Nephron (organoid): ENCODE data around the gene XPO1.

Experiments used
- H3K27ac Mint-ChIP-seq, 3 experiments: 2 replicates each; pipeline ENCODE4 v1.8.0; 2020; ENCODE audit warnings: mixed read lengths in 3 of 3, mild to moderate bottlenecking in 2 of 3, moderate library complexity in 1 of 3
- H3K27me3 Mint-ChIP-seq: 2 replicates; pipeline ENCODE4 v1.8.0; 2021; ENCODE audit warnings: low read depth, mild to moderate bottlenecking, moderate library complexity, mixed read lengths
- H3K36me3 Mint-ChIP-seq: 2 replicates; pipeline ENCODE4 v1.8.0; 2020; ENCODE audit warnings: low read depth, mixed read lengths
- H3K4me1 Mint-ChIP-seq: 2 replicates; pipeline ENCODE4 v1.8.0; 2020; ENCODE audit warnings: mixed read lengths
- H3K4me3 Mint-ChIP-seq, 3 experiments: 2 replicates each; pipeline ENCODE4 v1.8.0; 2020; ENCODE audit warnings: mild to moderate bottlenecking in 3 of 3, mixed read lengths in 3 of 3, moderate library complexity in 2 of 3
- H3K9me3 Mint-ChIP-seq: 2 replicates; pipeline ENCODE4 v1.8.0; 2020; ENCODE audit warnings: mixed read lengths
- CTCF ChIP-seq, 3 experiments: fragments of 200-600 bp; sonication (generic); IDR thresholded peaks; one replicate each; pipeline ENCODE4 v1.5.0; 2021; ENCODE audit warnings: antibody characterized with exemption in 3 of 3; ENCODE audit not compliant: unreplicated experiment in 3 of 3

The XPO1 gene

GRCh38 chr2:61530749-61531148 lies 7.4 kb downstream of the XPO1 start:
- no peaks in the 10 kb centered on the region for H3K27me3 Mint-ChIP-seq
- no peak for TF ChIP-seq CTCF (IDR thresholded peaks at IDR 0.05; ENCODE audit: unreplicated experiment in 3 of 3)
- H3K9me3 Mint-ChIP-seq, result peaks cover 2% of the 10 kb centered on the region
- peaks cover 30% of the 10 kb centered on the region for H3K4me1 Mint-ChIP-seq
- H3K36me3 Mint-ChIP-seq, result peaks cover 40% of the 10 kb centered on the region
- no peak overlapping the region for H3K4me3 Mint-ChIP-seq
- peak overlapping the region in 2 of 3 experiments; percentile 51 to 59 for H3K27ac Mint-ChIP-seq

GRCh38 chr2:61529944-61530735 lies 8.0 kb downstream of the XPO1 start:
- TF ChIP-seq CTCF (IDR thresholded peaks at IDR 0.05; ENCODE audit: unreplicated experiment in 3 of 3), result no peak
- Mint-ChIP-seq H3K27ac (peak overlapping the region in 1 of 3 experiments; percentile 51), H3K4me3 (no peak overlapping the region), H3K36me3 (peaks cover 40% of the 10 kb centered on the region), H3K9me3 (peaks cover 2% of the 10 kb centered on the region), H3K27me3 (no peaks in the 10 kb centered on the region), H3K4me1 (peaks cover 26% of the 10 kb centered on the region)

- no peak for TF ChIP-seq CTCF (IDR thresholded peaks at IDR 0.05; ENCODE audit: unreplicated experiment in 3 of 3)
- Mint-ChIP-seq H3K27ac (no peak overlapping the region), H3K36me3 (peaks cover 67% of the 10 kb centered on the region), H3K27me3 (no peaks in the 10 kb centered on the region), H3K4me3 (no peak overlapping the region), H3K9me3 (no peaks in the 10 kb centered on the region), H3K4me1 (peaks cover 4% of the 10 kb centered on the region)
Observed at GRCh38 chr2:61520261-61520660, 17.9 kb downstream of the XPO1 start.

- H3K4me1 Mint-ChIP-seq, result no peaks in the 10 kb centered on the region
- H3K9me3 Mint-ChIP-seq, result no peaks in the 10 kb centered on the region
- H3K4me3 Mint-ChIP-seq, result no peak overlapping the region
Observed at GRCh38 chr2:61512768-61513398, 25.3 kb downstream of the XPO1 start.

DNA sequence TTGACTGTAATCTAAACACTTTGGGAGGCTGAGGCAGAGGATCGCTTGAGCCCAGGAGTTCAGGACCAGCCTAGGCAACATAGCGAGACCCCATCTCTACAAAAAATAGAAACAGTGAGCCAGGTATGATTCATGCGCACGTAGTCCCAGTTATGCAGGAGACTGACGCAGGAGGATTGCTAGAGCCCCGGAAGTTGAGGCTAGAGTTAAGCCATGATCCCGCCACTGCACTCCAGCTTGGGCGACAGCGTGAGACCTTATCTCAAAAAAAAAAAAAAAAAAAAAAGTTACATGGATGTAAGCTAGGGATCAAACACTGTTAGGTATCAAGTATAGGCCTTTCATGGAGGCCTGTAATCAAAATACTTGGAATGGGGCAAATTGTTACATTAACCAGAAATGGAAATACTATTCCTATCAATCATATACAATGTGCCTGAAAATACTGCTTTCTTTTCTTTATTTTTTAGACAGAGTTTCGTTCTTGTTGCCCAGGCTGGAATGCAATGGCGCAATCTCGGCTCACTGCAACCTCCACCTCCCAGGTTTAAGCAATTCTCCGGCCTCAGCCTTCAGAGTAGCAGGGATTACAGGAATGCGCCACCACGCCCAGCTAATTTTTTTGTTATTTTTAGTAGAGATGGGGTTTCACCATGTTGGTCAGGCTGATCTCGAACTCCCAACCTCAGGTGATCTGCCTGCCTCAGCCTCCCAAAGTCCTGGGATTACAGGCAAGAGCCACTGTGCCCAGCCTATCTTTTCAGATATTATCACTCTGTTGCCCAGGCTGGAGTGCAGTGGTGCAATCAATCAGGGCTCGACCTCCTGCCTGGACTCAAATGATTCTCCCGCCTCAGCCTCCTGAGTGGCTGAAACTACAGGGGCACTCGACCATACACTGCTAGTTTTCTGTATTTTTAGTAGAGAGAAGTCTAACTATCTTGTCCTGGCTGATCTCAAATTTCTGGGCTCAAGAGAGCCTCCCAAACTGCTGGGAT lies 27.2 kb downstream of the XPO1 start:
- no peaks in the 10 kb centered on the region for H3K4me1 Mint-ChIP-seq
- H3K9me3 Mint-ChIP-seq, result no peaks in the 10 kb centered on the region
- no peak for TF ChIP-seq CTCF (IDR thresholded peaks at IDR 0.05; ENCODE audit: unreplicated experiment in 3 of 3)
- no peak overlapping the region for H3K4me3 Mint-ChIP-seq
- no peak overlapping the region for H3K27ac Mint-ChIP-seq
- H3K36me3 Mint-ChIP-seq, result peaks cover 60% of the 10 kb centered on the region
- H3K27me3 Mint-ChIP-seq, result no peaks in the 10 kb centered on the region

More at GRCh38 chr2:61512768-61513398, 25.3 kb downstream of the XPO1 start:
- Mint-ChIP-seq H3K27ac (peak overlapping the region in 1 of 3 experiments; percentile 54), H3K27me3 (no peaks in the 10 kb centered on the region), H3K36me3 (peaks cover 67% of the 10 kb centered on the region)
- TF ChIP-seq CTCF (IDR thresholded peaks at IDR 0.05; ENCODE audit: unreplicated experiment in 3 of 3), result no peak
